DOHH2 (cell line): ENCODE data around the gene EFNA5.

Experiments used
- H3F3A ChIP-seq: fragments of 200-600 bp; sonication (generic), shearing (Covaris generic); 2 replicates; pipeline ENCODE4 v1.6.0; 2016; ENCODE audit warnings: antibody characterized with exemption, mild to moderate bottlenecking; ENCODE audit not compliant: control insufficient read depth, insufficient read depth
- H3K27ac ChIP-seq: fragments of 200-600 bp; sonication (generic); 2 replicates; pipeline ENCODE4 v1.5.1; 2014; ENCODE audit warnings: low read depth, mild to moderate bottlenecking, low read length, moderate library complexity
- H3K27me3 ChIP-seq: fragments of 200-600 bp; sonication (generic); 2 replicates; pipeline ENCODE4 v1.6.1; 2014; ENCODE audit warnings: mild to moderate bottlenecking, low read length, mixed read lengths; ENCODE audit not compliant: control insufficient read depth
- H3K36me3 ChIP-seq: fragments of 200-600 bp; sonication (generic); 2 replicates; pipeline ENCODE4 v1.6.1; 2014; ENCODE audit warnings: mild to moderate bottlenecking, low read length, moderate library complexity, mixed read lengths; ENCODE audit not compliant: control insufficient read depth
- H3K4me1 ChIP-seq: fragments of 200-600 bp; sonication (generic); 2 replicates; pipeline ENCODE4 v1.6.1; 2014; ENCODE audit warnings: mild to moderate bottlenecking, low read length, mixed read lengths; ENCODE audit not compliant: control insufficient read depth
- H3K4me2 ChIP-seq: fragments of 200-600 bp; sonication (generic); 2 replicates; pipeline ENCODE4 v1.6.0; 2014; ENCODE audit warnings: mild to moderate bottlenecking, low read length, moderate library complexity
- H3K4me3 ChIP-seq: fragments of 200-600 bp; sonication (generic); 2 replicates; pipeline ENCODE4 v1.5.1; 2014; ENCODE audit warnings: mild to moderate bottlenecking, low read length, mixed read lengths
- H3K79me2 ChIP-seq: fragments of 200-600 bp; sonication (generic); 2 replicates; pipeline ENCODE4 v1.6.1; 2014; ENCODE audit warnings: mild to moderate bottlenecking, low read length, mixed read lengths; ENCODE audit not compliant: control insufficient read depth
- H3K9me2 ChIP-seq: fragments of 200-600 bp; sonication (generic); replicated peaks from 2 replicates; pipeline ENCODE4 v1.6.1; 2014; ENCODE audit warnings: mild to moderate bottlenecking, low read length, mixed read lengths; ENCODE audit not compliant: control insufficient read depth
- H3K9me3 ChIP-seq: fragments of 200-600 bp; sonication (generic); 2 replicates; pipeline ENCODE4 v1.6.1; 2014; ENCODE audit warnings: antibody characterized with exemption, low read length, mixed read lengths; ENCODE audit not compliant: control insufficient read depth, insufficient read depth
- H4K20me1 ChIP-seq: fragments of 200-600 bp; sonication (generic); 2 replicates; pipeline ENCODE4 v1.6.0; 2014; ENCODE audit warnings: low read depth, mild to moderate bottlenecking, antibody characterized with exemption, low read length, moderate library complexity; ENCODE audit not compliant: control insufficient read depth, insufficient read depth
- EZH2phosphoT487 ChIP-seq: fragments of 200-600 bp; sonication (generic); IDR thresholded peaks from 2 replicates; pipeline ENCODE4 v1.6.1; 2017; ENCODE audit warnings: borderline replicate concordance, mild to moderate bottlenecking, antibody characterized with exemption, low read length, moderate library complexity, mixed read lengths
- TF ChIP-seq, protein P1 (sequence below): fragments of 200-600 bp; sonication (generic); IDR thresholded peaks from one replicate; pipeline ENCODE4 v1.5.1; 2014; ENCODE audit warnings: antibody characterized with exemption, mild to moderate bottlenecking, low read depth, low read length; ENCODE audit not compliant: poor library complexity, severe bottlenecking

Gene EFNA5

DNA sequence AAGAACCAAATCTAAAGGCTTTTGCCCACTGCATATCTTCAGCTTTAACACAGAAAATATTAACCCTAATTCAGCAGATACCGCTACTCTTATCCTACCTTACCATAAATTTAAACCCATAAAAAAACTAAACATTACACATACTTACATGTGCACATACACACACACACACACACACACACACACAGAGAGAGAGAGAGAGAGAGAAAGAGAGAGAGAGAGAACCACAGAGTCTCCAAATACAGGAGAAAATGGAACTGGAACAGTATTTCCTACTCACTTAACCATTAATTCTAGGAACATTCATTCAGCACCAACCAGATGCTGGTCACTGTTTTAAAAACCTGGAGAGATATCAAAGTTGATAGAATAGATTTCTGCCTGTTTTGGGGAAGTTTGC is 53.7 kb downstream of the EFNA5 start:
- Histone ChIP-seq H3K9me3 (no peaks in the 10 kb centered on the region), H3F3A (no peaks in the 10 kb centered on the region), H3K79me2 (no peaks in the 10 kb centered on the region), H3K9me2 (no peaks in the 10 kb centered on the region), H3K36me3 (no peaks in the 10 kb centered on the region), H3K4me2 (no peak overlapping the region), H3K27me3 (no peaks in the 10 kb centered on the region), H4K20me1 (no peaks in the 10 kb centered on the region), H3K4me1 (no peaks in the 10 kb centered on the region), H3K27ac (no peak overlapping the region), H3K4me3 (no peak overlapping the region)
- TF ChIP-seq, protein P1, sequence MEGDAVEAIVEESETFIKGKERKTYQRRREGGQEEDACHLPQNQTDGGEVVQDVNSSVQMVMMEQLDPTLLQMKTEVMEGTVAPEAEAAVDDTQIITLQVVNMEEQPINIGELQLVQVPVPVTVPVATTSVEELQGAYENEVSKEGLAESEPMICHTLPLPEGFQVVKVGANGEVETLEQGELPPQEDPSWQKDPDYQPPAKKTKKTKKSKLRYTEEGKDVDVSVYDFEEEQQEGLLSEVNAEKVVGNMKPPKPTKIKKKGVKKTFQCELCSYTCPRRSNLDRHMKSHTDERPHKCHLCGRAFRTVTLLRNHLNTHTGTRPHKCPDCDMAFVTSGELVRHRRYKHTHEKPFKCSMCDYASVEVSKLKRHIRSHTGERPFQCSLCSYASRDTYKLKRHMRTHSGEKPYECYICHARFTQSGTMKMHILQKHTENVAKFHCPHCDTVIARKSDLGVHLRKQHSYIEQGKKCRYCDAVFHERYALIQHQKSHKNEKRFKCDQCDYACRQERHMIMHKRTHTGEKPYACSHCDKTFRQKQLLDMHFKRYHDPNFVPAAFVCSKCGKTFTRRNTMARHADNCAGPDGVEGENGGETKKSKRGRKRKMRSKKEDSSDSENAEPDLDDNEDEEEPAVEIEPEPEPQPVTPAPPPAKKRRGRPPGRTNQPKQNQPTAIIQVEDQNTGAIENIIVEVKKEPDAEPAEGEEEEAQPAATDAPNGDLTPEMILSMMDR: no peak
- TF ChIP-seq EZH2phosphoT487: no peak

DNA sequence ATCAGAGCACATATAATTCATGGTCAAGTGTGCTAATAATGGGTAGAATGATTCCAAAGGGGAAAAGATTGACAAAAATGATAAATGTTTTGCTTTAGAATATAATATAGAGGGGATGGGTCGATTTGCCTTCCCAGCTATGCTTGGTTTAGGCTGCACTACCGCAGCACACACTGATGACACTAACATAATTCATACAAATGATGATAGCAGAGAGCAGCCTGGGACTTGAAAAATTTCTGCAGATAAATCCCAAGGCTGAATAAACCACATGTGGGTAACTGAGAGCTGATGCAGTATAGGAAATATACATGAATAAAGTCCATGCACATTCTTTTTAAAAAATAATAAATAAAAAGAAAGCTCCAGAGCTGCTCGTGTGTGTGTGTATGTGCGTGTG is 54.5 kb downstream of the EFNA5 start:
- H3K9me2 ChIP-seq: no peaks in the 10 kb centered on the region
- H3K27me3 ChIP-seq: no peaks in the 10 kb centered on the region
- H3K4me2 ChIP-seq: no peak overlapping the region
- H3K79me2 ChIP-seq: no peaks in the 10 kb centered on the region
- H4K20me1 ChIP-seq: no peaks in the 10 kb centered on the region
- H3K9me3 ChIP-seq: no peaks in the 10 kb centered on the region
- TF ChIP-seq EZH2phosphoT487: no peak
- TF ChIP-seq, protein P1: no peak
- no peaks in the 10 kb centered on the region for H3F3A ChIP-seq
- no peak overlapping the region for H3K4me3 ChIP-seq
- H3K4me1 ChIP-seq: no peaks in the 10 kb centered on the region
- no peak overlapping the region for H3K27ac ChIP-seq
- no peaks in the 10 kb centered on the region for H3K36me3 ChIP-seq

DNA sequence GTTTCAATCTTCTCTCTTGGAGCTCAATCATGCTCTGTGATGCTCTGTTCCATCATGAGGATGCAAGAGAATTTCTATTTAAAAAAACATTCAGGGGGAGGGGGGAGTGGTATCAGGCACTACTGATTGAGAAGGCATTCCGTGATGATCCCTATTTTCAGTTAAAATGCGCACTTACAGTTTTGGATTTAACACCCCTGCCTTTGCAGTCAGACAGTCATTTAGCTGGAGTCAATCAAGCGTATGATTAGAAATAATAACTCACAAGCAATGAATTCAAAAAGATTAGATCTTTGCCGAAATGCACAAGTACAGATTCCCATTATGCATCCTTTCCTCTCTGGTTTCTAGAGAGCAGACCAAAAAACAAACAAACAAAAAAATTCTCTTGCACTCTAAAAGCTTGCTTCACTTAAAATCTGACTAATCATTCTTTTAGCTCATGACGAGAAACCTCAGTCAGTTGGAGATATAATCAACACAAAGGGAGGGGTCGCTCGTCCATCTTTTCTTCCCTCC is 55.4 kb downstream of the EFNA5 start:
- Histone ChIP-seq H3F3A (no peaks in the 10 kb centered on the region), H3K4me1 (no peaks in the 10 kb centered on the region)

More for the DNA sequence above, 55.4 kb downstream of the EFNA5 start:
- Histone ChIP-seq H3K27me3 (no peaks in the 10 kb centered on the region), H3K4me2 (no peak overlapping the region), H4K20me1 (no peaks in the 10 kb centered on the region), H3K79me2 (no peaks in the 10 kb centered on the region), H3K4me3 (no peak overlapping the region), H3K9me2 (no peaks in the 10 kb centered on the region), H3K27ac (no peak overlapping the region), H3K9me3 (no peaks in the 10 kb centered on the region), H3K36me3 (no peaks in the 10 kb centered on the region)
- TF ChIP-seq, protein P1: no peak
- TF ChIP-seq EZH2phosphoT487: no peak
